ENCODE data around the gene RALY. TPM values are rescaled to one million over a fixed set of nuclear protein-coding genes. Genes with fewer than 3 reads are reported as not detected.

RALY gene
- total and polyA plus RNA-seq, 2 donors: 53.9 to 150 TPM

GRCh38 chr20:34110025-34110744, 116.5 kb downstream of the RALY start:
- Histone ChIP-seq H3K27ac (ENCODE audit: low read depth) (no peak overlapping the region), H3K4me1 (ENCODE audit: insufficient read depth) (peaks cover 2% of the 10 kb centered on the region), H3K4me3 (ENCODE audit: low read depth, low read length) (peak overlapping the region; percentile 87), H3K36me3 (ENCODE audit: insufficient read depth) (no peaks in the 10 kb centered on the region)
- 78% methylated on average over 10 of the region's 10 CpGs for WGBS
- DNase-seq (ENCODE audit: extremely low spot score): no peak

DNA sequence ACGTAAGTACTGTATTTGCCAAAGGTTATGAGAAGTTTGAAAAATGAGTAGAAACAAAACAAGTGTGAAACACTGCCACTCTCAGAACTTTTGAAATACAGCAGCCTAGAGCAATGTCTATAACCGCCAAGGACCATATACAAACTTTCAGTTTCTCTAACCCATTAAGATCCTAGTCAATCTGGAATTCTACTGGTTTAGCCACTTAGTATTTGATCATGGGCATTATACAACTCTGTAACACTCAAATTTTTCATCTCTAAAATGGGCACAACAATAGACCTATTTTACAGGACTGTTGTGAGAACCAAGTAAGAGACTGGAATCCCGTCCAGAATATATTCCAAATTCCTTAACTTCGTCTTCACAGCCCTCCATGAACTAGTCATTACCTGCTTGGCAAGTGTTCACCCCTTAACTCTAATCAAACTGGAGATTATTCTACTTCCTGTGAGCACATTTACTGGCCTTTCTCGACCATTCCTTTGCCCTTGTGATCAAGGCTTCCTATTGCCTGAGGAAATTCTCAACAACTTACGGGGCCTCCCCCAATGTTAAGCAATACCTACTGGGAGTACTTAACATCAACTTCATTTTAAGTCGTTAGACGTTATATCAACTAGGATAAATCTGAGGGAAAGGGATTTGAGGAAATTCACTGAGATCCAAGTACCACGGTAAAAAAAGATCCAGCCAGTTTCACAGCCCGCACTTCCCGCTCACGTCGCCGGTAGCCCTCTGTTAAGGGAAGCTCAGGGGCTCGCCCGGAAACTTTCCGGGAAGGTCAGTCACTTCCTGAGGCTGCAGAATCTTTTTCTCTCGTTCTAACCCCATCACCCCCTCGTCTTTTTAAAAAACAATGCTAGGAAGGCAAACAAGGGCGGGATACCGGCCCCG, 117.3 kb downstream of the RALY start:
- H3K27ac ChIP-seq (ENCODE audit: low read depth): peak overlapping the region; percentile 91
- H3K4me1 ChIP-seq (ENCODE audit: insufficient read depth): peaks cover 2% of the 10 kb centered on the region
- DNase-seq (ENCODE audit: extremely low spot score): no peak
- WGBS: 4% methylated on average over 22 of the region's 22 CpGs
- peak overlapping the region; percentile 87 for H3K4me3 ChIP-seq (ENCODE audit: low read depth, low read length)
- H3K36me3 ChIP-seq (ENCODE audit: insufficient read depth): no peaks in the 10 kb centered on the region

GRCh38 chr20:34111702-34112599, 118.2 kb downstream of the RALY start, which contains the start of gene EIF2S2:
TSS of gene EIF2S2 (minus strand) at chr20:34112243. CDS start at chr20:34112110, 133 bp downstream.
- under 1% methylated on average over 81 of the region's 81 CpGs for WGBS
- Histone ChIP-seq H3K4me3 (ENCODE audit: low read depth, low read length) (peak within 1 kb of the TSS; percentile 87), H3K27ac (ENCODE audit: low read depth) (peak within 1 kb of the TSS; percentile 91), H3K4me1 (ENCODE audit: insufficient read depth) (peaks cover 2% of the 10 kb centered on the region), H3K36me3 (ENCODE audit: insufficient read depth) (no peaks in the 10 kb centered on the region)
- peak; percentile 92 for DNase-seq (ENCODE audit: extremely low spot score)

DNA sequence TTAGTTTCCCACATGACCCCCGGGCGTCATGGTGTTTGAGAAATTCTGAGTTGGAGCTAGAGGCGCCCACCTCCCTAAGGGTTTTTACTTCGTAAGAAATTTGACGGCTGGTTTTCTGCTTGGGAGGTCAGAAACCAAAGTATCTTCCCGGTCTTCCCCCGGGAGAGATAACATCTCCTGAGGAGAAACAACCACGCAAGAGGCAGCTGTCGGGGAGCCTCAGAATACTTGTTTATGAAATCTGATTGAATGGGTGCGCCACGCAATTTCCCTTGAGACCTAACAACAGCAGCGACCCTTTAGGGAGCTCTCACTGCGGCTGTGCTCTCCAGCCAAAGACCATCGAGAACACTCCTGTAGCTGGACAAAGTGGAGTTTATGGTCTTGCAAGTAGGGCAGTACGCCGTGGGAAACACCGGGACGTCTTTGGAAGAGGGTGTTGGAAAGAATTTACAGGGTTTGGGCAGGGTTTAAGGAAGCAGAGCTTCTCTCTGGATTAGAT, 118.9 kb downstream of the RALY start:
- peak overlapping the region; percentile 28 for H3K27ac ChIP-seq (ENCODE audit: low read depth)
- no peak for DNase-seq (ENCODE audit: extremely low spot score)
- H3K36me3 ChIP-seq (ENCODE audit: insufficient read depth): no peaks in the 10 kb centered on the region
- H3K4me3 ChIP-seq (ENCODE audit: low read depth, low read length): peak overlapping the region; percentile 87
- WGBS: under 1% methylated on average over 18 of the region's 18 CpGs
- H3K4me1 ChIP-seq (ENCODE audit: insufficient read depth): peaks cover 2% of the 10 kb centered on the region

DNA sequence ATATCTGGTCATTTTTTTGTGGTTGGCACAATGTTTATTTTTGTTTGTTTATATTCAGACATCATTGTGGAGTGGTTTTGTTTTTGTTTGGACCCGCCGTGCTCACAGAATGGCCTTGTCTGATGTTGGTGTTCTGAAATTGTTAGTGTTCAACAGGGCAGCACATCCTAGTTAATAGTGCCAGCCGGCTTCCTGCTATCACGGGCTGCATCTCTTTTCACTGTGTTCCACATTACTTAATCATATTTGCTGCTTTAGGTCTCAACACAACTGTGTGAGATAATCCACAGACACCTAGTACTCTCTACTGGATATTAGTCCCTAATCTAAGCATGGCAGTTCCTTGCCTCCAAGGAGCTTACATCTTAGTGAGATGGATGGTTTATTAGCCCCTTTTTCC, 121.1 kb downstream of the RALY start:
- Histone ChIP-seq H3K4me3 (ENCODE audit: low read depth, low read length) (no peak overlapping the region), H3K36me3 (ENCODE audit: insufficient read depth) (no peaks in the 10 kb centered on the region), H3K4me1 (ENCODE audit: insufficient read depth) (peaks cover 2% of the 10 kb centered on the region), H3K27ac (ENCODE audit: low read depth) (no peak overlapping the region)
- DNase-seq (ENCODE audit: extremely low spot score): no peak
- 84% methylated on average over 4 of the region's 4 CpGs for WGBS

DNA sequence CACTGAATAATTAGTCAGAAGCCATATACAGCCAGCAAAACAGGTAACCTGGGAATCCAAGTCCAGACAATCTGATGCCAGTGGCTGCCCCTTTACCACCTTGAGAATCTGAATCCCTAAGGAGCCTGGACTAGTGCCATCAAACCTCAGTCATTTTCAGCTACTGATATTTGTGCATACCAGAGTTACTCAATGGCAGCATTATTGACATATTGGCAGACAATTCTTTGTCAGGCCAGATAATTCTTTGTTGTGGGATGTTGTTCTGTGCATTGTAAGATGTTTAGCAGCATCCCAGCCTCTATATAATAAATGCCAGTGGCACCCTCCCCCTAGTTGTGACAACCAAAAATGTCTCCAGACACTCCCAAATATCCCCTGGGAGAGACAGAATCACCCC, 121.5 kb downstream of the RALY start:
- no peak for DNase-seq (ENCODE audit: extremely low spot score)
- H3K36me3 ChIP-seq (ENCODE audit: insufficient read depth): no peaks in the 10 kb centered on the region
- no peak overlapping the region for H3K4me3 ChIP-seq (ENCODE audit: low read depth, low read length)
- peaks cover 1% of the 10 kb centered on the region for H3K4me1 ChIP-seq (ENCODE audit: insufficient read depth)
- H3K27ac ChIP-seq (ENCODE audit: low read depth): no peak overlapping the region

DNA sequence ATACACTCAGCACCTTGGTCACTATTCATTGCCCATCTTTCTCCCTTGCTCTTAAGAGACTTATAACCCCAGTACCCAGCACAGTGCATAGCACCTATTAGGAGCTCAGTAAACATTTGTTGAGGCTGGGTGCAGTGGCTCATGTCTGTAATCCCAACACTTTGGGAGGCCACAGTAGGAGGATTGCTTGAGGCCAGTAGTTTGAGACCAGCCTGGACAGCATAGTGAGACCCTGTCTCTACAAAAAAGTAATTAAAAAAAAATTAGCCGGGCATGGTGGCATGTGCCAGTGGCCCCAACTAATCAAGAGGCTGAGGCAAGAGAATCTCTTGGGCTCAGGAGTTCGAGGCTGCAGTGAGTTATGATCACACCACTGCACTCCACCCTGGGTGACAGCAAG, 126.5 kb downstream of the RALY start:
- no peak for DNase-seq (ENCODE audit: extremely low spot score)
- H3K36me3 ChIP-seq (ENCODE audit: insufficient read depth): no peaks in the 10 kb centered on the region
- H3K27ac ChIP-seq (ENCODE audit: low read depth): no peak overlapping the region
- WGBS: 90% methylated on average over 2 of the region's 2 CpGs
- no peaks in the 10 kb centered on the region for H3K4me1 ChIP-seq (ENCODE audit: insufficient read depth)
- H3K4me3 ChIP-seq (ENCODE audit: low read depth, low read length): no peak overlapping the region

DNA sequence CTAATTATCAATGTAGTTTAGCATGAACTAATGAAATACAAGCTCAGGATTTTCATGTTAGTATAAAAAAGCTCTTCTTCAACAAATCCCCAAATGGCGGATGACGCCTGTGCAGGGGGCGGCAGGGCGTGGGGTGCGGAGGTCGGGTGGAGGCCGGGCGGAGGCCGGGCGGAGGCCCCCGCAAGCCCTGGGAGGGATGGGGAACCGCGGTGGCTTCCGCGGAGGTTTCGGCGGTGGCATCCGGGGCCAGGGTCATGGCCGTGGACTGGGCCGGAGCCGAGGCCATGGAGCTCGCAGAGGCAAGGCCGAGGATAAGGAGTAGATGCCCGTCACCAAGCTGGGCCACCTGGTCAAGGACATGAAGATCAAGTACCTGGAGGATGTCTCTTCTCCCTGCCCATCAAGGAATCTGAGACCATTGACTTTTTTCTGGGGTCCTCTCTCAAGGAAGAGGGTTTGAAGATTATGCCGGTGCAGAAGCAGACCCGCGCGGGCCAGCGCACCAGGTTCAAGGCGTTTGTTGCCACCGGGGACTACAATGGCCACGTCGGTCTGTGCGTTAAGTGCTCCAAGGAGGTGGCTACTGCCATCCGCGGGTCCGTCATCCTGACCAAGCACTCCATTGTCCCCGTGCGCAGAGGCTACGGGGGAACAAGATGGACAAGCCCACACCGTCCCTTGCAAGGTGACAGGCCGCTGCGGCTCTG, 128.7 kb downstream of the RALY start:
- 94% methylated on average over 43 of the region's 43 CpGs for WGBS
- DNase-seq (ENCODE audit: extremely low spot score): no peak
- H3K36me3 ChIP-seq (ENCODE audit: insufficient read depth): no peaks in the 10 kb centered on the region
- H3K4me3 ChIP-seq (ENCODE audit: low read depth, low read length): no peak overlapping the region
- H3K4me1 ChIP-seq (ENCODE audit: insufficient read depth): no peaks in the 10 kb centered on the region
- no peak overlapping the region for H3K27ac ChIP-seq (ENCODE audit: low read depth)

DNA sequence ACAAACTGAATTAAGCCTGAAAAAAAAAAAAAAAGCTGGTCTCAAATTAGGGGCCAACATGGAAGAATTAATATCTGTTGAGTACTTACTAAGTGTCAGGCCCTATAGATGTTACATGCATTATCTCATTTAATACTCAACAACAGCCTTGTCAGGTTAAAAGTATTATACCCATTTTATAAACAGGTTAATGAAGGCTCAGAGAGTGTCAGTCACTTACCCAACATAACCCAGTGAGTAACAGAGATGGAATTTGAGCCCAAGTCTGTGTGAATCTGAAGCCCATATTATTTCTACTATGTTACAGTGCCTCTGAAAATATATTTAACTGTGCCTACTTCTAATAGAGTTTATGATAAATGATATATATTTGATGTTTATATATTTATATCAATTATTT, 129.6 kb downstream of the RALY start:
- Histone ChIP-seq H3K4me1 (ENCODE audit: insufficient read depth) (no peaks in the 10 kb centered on the region), H3K27ac (ENCODE audit: low read depth) (no peak overlapping the region), H3K4me3 (ENCODE audit: low read depth, low read length) (no peak overlapping the region), H3K36me3 (ENCODE audit: insufficient read depth) (no peaks in the 10 kb centered on the region)
- no peak for DNase-seq (ENCODE audit: extremely low spot score)

DNA sequence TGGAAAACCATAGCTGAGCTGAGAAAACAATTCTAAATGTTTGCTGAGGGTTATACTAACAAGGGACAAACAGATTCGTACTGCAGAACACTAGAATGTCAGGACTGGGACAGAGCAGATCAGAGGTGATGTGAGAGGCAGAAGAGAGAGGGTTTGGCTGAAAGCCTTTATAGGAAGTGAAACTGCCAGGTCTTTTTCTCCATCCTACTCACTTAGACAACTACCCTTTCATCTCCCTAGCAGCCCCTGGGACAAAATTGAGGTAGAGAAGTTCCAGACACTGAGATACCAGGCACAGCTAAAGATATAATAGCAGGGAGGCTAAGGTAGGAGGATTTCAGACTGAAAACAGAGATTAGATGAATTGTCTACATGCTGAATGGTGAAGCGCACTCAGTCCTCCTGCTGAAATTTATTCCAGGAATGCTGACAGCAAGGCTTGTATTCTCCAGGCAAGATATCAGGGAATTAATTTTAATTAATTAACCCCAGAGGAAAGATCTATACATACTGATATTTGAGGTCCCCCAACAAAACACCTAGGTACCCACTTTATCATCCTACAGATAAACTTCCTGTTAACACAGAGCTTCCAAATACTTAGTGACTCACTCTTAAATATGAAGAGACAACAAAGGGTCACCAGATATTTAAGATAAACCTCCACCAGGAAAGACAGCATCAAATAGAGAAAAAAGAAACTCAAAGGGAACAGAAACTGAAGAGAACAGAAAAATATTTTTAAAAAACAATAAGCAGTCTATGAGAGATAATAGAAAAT, 130.9 kb downstream of the RALY start:
- no peak overlapping the region for H3K27ac ChIP-seq (ENCODE audit: low read depth)
- 40% methylated on average over 2 of the region's 2 CpGs for WGBS
- H3K4me1 ChIP-seq (ENCODE audit: insufficient read depth): no peaks in the 10 kb centered on the region
- no peaks in the 10 kb centered on the region for H3K36me3 ChIP-seq (ENCODE audit: insufficient read depth)
- DNase-seq (ENCODE audit: extremely low spot score): no peak
- no peak overlapping the region for H3K4me3 ChIP-seq (ENCODE audit: low read depth, low read length)

- Histone ChIP-seq H3K4me1 (ENCODE audit: insufficient read depth) (no peaks in the 10 kb centered on the region), H3K4me3 (ENCODE audit: low read depth, low read length) (no peak overlapping the region), H3K36me3 (ENCODE audit: insufficient read depth) (no peaks in the 10 kb centered on the region), H3K27ac (ENCODE audit: low read depth) (no peak overlapping the region)
- no peak for DNase-seq (ENCODE audit: extremely low spot score)
- 59% methylated on average over 10 of the region's 10 CpGs for WGBS
Measured at GRCh38 chr20:34127792-34128191, 134.1 kb downstream of the RALY start.

GRCh38 chr20:34129518-34130162, 135.9 kb downstream of the RALY start:
- no peak overlapping the region for H3K27ac ChIP-seq (ENCODE audit: low read depth)
- no peaks in the 10 kb centered on the region for H3K4me1 ChIP-seq (ENCODE audit: insufficient read depth)
- H3K36me3 ChIP-seq (ENCODE audit: insufficient read depth): no peaks in the 10 kb centered on the region
- 3% methylated on average over 10 of the region's 10 CpGs for WGBS
- no peak for DNase-seq (ENCODE audit: extremely low spot score)
- H3K4me3 ChIP-seq (ENCODE audit: low read depth, low read length): no peak overlapping the region

Data from urinary bladder (tissue), 4 donors.